GM23338 (cell line): Measurements from ENCODE around the gene TJP1. TPM values are rescaled to one million over a fixed set of nuclear protein-coding genes. Genes with fewer than 3 reads are reported as not detected.

Experiments
- ATAC-seq: fragments of 200-7000 bp; cut with Tn5 transposase; 3 replicates; pipeline ENCODE4 v1.9.1; 2020
- DNase-seq: peaks from one replicate; pipeline ENCODE4 v3.0.0-alpha.2; 2015; ENCODE audit warnings: low spot score
- H2AFZ ChIP-seq: fragments of 200-600 bp; sonication (generic); 2 replicates; pipeline ENCODE4 v1.8.0; 2016; ENCODE audit warnings: antibody characterized with exemption, mild to moderate bottlenecking, moderate library complexity
- H3F3A ChIP-seq: fragments of 200-600 bp; sonication (generic); replicated peaks from 2 replicates; pipeline ENCODE4 v1.8.0; 2017; ENCODE audit warnings: antibody characterized with exemption, mixed run types, low read depth
- H3K27ac ChIP-seq: fragments of 200-600 bp; sonication (generic); 2 replicates; pipeline ENCODE4 v1.6.1; 2016; ENCODE audit warnings: low read depth
- H3K27me3 ChIP-seq: fragments of 200-600 bp; sonication (generic); 2 replicates; pipeline ENCODE4 v1.8.0; 2016; ENCODE audit warnings: mild to moderate bottlenecking, mixed run types, moderate library complexity; ENCODE audit not compliant: insufficient read depth
- H3K36me3 ChIP-seq: fragments of 200-600 bp; sonication (generic); 2 replicates; pipeline ENCODE4 v1.8.0; 2016; ENCODE audit warnings: mild to moderate bottlenecking; ENCODE audit not compliant: insufficient read depth
- H3K4me1 ChIP-seq: fragments of 200-600 bp; sonication (generic); 2 replicates; pipeline ENCODE4 v1.8.0; 2016; ENCODE audit warnings: mild to moderate bottlenecking, moderate library complexity; ENCODE audit not compliant: insufficient read depth
- H3K4me2 ChIP-seq: fragments of 200-600 bp; sonication (generic); 2 replicates; pipeline ENCODE4 v1.7.1; 2017; ENCODE audit warnings: mixed run types
- H3K4me3 ChIP-seq: fragments of 200-600 bp; sonication (generic); 2 replicates; pipeline ENCODE4 v1.6.1; 2016; ENCODE audit warnings: mixed run types
- H3K79me2 ChIP-seq: fragments of 200-600 bp; sonication (generic); replicated peaks from 2 replicates; pipeline ENCODE4 v1.8.0; 2017; ENCODE audit warnings: mild to moderate bottlenecking; ENCODE audit not compliant: insufficient read depth
- H3K9me2 ChIP-seq: fragments of 200-600 bp; sonication (generic); 2 replicates; pipeline ENCODE4 v1.8.0; 2017; ENCODE audit not compliant: insufficient read depth
- H4K20me1 ChIP-seq: fragments of 200-600 bp; sonication (generic); replicated peaks from 2 replicates; pipeline ENCODE4 v1.8.0; 2017; ENCODE audit warnings: mild to moderate bottlenecking; ENCODE audit not compliant: insufficient read depth
- H3K27ac Mint-ChIP-seq: 2 replicates; pipeline ENCODE4 v1.8.0; 2020; ENCODE audit warnings: inconsistent platforms, mild to moderate bottlenecking, moderate library complexity, mixed read lengths
- H3K27me3 Mint-ChIP-seq: 3 replicates; pipeline ENCODE4 v1.8.0; 2022; ENCODE audit warnings: low read depth, mild to moderate bottlenecking, moderate library complexity, mixed read lengths, inconsistent platforms; ENCODE audit not compliant: insufficient read depth, poor library complexity
- H3K36me3 Mint-ChIP-seq: 3 replicates; pipeline ENCODE4 v1.8.0; 2021; ENCODE audit warnings: low read depth, mild to moderate bottlenecking, inconsistent platforms, moderate library complexity, mixed read lengths
- H3K4me1 Mint-ChIP-seq: 3 replicates; pipeline ENCODE4 v1.8.0; 2020; ENCODE audit warnings: mild to moderate bottlenecking, inconsistent platforms, mixed read lengths
- H3K4me3 Mint-ChIP-seq: 3 replicates; pipeline ENCODE4 v1.8.0; 2021; ENCODE audit warnings: moderate library complexity, mild to moderate bottlenecking, inconsistent platforms, mixed read lengths
- H3K9me3 Mint-ChIP-seq: 3 replicates; pipeline ENCODE4 v1.8.0; 2020; ENCODE audit warnings: moderate library complexity, mild to moderate bottlenecking, inconsistent platforms, mixed read lengths
- CREB1 ChIP-seq: fragments of 250-450 bp; sonication (Bioruptor Pico); IDR thresholded peaks from 2 replicates; pipeline ENCODE4 v1.5.0; 2020; ENCODE audit warnings: low read depth, mild to moderate bottlenecking, moderate library complexity
- EZH2 ChIP-seq: fragments of 200-600 bp; sonication (generic); IDR thresholded peaks from one replicate; pipeline ENCODE4 v1.8.0; 2017; ENCODE audit warnings: antibody characterized with exemption, mild to moderate bottlenecking, low read depth; ENCODE audit not compliant: unreplicated experiment
- EZH2phosphoT487 ChIP-seq: fragments of 200-600 bp; sonication (generic); IDR thresholded peaks from one replicate; pipeline ENCODE4 v1.8.1; 2018; ENCODE audit warnings: antibody characterized with exemption; ENCODE audit not compliant: unreplicated experiment
- JUNB ChIP-seq: IDR thresholded peaks from one replicate; pipeline ENCODE4 v1.6.1; 2016; ENCODE audit warnings: antibody characterized with exemption; ENCODE audit not compliant: unreplicated experiment
- NANOG ChIP-seq: IDR thresholded peaks from 2 replicates; pipeline ENCODE4 v1.6.1; 2016; ENCODE audit warnings: antibody characterized with exemption, borderline replicate concordance
- POLR2AphosphoS5 ChIP-seq: IDR thresholded peaks from 2 replicates; pipeline ENCODE4 v1.6.1; 2016; ENCODE audit warnings: antibody characterized with exemption, low read depth
- REST ChIP-seq: IDR thresholded peaks from one replicate; pipeline ENCODE4 v1.6.1; 2018; ENCODE audit warnings: antibody characterized with exemption; ENCODE audit not compliant: unreplicated experiment
- STAT1 ChIP-seq: IDR thresholded peaks from one replicate; pipeline ENCODE4 v1.6.1; 2016; ENCODE audit warnings: antibody characterized with exemption; ENCODE audit not compliant: unreplicated experiment
- ZNF114 ChIP-seq: fragments of 250-450 bp; sonication (Bioruptor Pico); IDR thresholded peaks from 2 replicates; pipeline ENCODE4 v1.5.0; 2020; ENCODE audit warnings: mild to moderate bottlenecking, moderate library complexity
- ZNF331 ChIP-seq: fragments of 250-450 bp; sonication (Bioruptor Pico); IDR thresholded peaks from 2 replicates; pipeline ENCODE4 v1.5.0; 2020; ENCODE audit warnings: low read depth, mild to moderate bottlenecking, moderate library complexity
- polyA plus RNA-seq: library from polyadenylated mRNA; unstranded; fragments of >200 nt; fragmentation: Nextera tagmentation; extraction: Ambion mirVana; gene quantifications from 2 replicates; pipeline ENCODE4 v1.2.1, GENCODE V29; 2016
- total RNA-seq: library from RNA; depleted of rRNA; stranded (reverse); fragments of >200 nt; shearing (Covaris generic); gene quantifications from 2 replicates; pipeline ENCODE4 v1.2.3, GENCODE V29; 2014
- TF ChIP-seq, protein P1 (sequence below), 2 experiments: fragments of 200-600 bp in 1 of 2; sonication (generic) in 1 of 2; conservative IDR thresholded peaks; 2 replicates each; pipeline versions ENCODE4 v1.5.1 to v1.6.1; 2016 to 2017; ENCODE audit warnings: antibody characterized with exemption in 2 of 2, low read depth in 2 of 2, mild to moderate bottlenecking in 2 of 2, moderate library complexity in 1 of 2
- TF ChIP-seq, protein P2 (sequence below): IDR thresholded peaks from 2 replicates; pipeline ENCODE4 v1.6.1; 2016; ENCODE audit warnings: antibody characterized with exemption

The TJP1 gene
- total and polyA plus RNA-seq, 2 experiments from 2014 or later, result 76.2 to 116 TPM

GRCh38 chr15:29815000-29815710 is 7.1 kb downstream of the TJP1 start (continued):
- TF ChIP-seq, protein P1, sequence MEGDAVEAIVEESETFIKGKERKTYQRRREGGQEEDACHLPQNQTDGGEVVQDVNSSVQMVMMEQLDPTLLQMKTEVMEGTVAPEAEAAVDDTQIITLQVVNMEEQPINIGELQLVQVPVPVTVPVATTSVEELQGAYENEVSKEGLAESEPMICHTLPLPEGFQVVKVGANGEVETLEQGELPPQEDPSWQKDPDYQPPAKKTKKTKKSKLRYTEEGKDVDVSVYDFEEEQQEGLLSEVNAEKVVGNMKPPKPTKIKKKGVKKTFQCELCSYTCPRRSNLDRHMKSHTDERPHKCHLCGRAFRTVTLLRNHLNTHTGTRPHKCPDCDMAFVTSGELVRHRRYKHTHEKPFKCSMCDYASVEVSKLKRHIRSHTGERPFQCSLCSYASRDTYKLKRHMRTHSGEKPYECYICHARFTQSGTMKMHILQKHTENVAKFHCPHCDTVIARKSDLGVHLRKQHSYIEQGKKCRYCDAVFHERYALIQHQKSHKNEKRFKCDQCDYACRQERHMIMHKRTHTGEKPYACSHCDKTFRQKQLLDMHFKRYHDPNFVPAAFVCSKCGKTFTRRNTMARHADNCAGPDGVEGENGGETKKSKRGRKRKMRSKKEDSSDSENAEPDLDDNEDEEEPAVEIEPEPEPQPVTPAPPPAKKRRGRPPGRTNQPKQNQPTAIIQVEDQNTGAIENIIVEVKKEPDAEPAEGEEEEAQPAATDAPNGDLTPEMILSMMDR (conservative IDR thresholded peaks at IDR 0.05; ENCODE audit: low read depth in 2 of 2), result no peak
- TF ChIP-seq EZH2phosphoT487, result no peak

DNA sequence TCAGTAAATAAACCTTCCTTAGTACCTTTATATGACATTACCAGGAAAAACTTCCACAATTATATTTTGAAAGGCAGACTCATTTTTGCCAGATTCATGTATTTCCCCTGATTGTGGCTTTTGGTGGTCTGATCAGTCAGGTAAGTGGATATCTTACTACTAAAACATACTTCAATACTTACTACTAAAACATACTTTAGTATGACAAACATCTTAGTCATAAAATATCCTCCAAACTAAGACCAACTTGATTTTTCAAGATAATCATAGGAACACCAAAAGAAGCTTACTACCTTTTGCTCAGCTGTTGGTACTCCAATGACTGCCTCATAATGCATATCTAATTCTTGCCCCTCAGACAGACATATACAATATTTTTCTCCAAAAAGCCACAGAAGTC is 9.3 kb downstream of the TJP1 start:
- Histone ChIP-seq H3K27ac (no peak overlapping the region), H3K9me2 (no peaks in the 10 kb centered on the region), H3K27me3 (no peaks in the 10 kb centered on the region), H3K36me3 (no peaks in the 10 kb centered on the region), H3K4me3 (no peak overlapping the region), H3K4me1 (peaks cover 46% of the 10 kb centered on the region), H3K4me2 (no peak overlapping the region), H3K79me2 (peaks cover 99% of the 10 kb centered on the region), H2AFZ (no peak overlapping the region), H4K20me1 (peaks cover 47% of the 10 kb centered on the region), H3F3A (no peaks in the 10 kb centered on the region)
- H3K27ac Mint-ChIP-seq, result no peak overlapping the region
- no peaks in the 10 kb centered on the region for H3K27me3 Mint-ChIP-seq
- no peak overlapping the region for H3K4me3 Mint-ChIP-seq
- no peaks in the 10 kb centered on the region for H3K9me3 Mint-ChIP-seq
- H3K36me3 Mint-ChIP-seq, result peaks cover 9% of the 10 kb centered on the region; the same call in 2 of the 3 replicates
- ATAC-seq (no peak), DNase-seq (no peak)
- H3K4me1 Mint-ChIP-seq, result peaks cover 63% of the 10 kb centered on the region
- TF ChIP-seq REST, result no peak
- TF ChIP-seq JUNB, result no peak
- TF ChIP-seq, protein P1 (conservative IDR thresholded peaks at IDR 0.05; ENCODE audit: low read depth in 2 of 2), result no peak
- no peak for TF ChIP-seq POLR2AphosphoS5
- no peak for TF ChIP-seq EZH2
- TF ChIP-seq EZH2phosphoT487, result no peak
- no peak for TF ChIP-seq CREB1 (CRISPR knock-in tag)
- no peak for TF ChIP-seq NANOG
- TF ChIP-seq ZNF331 (CRISPR knock-in tag), result no peak
- TF ChIP-seq ZNF114, result no peak
- no peak for TF ChIP-seq STAT1
- TF ChIP-seq, protein P2, sequence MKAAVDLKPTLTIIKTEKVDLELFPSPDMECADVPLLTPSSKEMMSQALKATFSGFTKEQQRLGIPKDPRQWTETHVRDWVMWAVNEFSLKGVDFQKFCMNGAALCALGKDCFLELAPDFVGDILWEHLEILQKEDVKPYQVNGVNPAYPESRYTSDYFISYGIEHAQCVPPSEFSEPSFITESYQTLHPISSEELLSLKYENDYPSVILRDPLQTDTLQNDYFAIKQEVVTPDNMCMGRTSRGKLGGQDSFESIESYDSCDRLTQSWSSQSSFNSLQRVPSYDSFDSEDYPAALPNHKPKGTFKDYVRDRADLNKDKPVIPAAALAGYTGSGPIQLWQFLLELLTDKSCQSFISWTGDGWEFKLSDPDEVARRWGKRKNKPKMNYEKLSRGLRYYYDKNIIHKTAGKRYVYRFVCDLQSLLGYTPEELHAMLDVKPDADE, result no peak
